ENCODE results near the gene MED26. TPM values are rescaled to one million over a fixed set of nuclear protein-coding genes. Genes with fewer than 3 reads are reported as not detected.
A peak's percentile ranks its signal among the peaks of the same experiment; 100 is the strongest.

MED26 gene
- polyA plus RNA-seq, 1 donor = 5.6 TPM

GRCh38 chr19:16591803-16592556 is 36.0 kb downstream of the MED26 start:
- no peak for DNase-seq

- no peak for DNase-seq
These were observed 36.9 kb downstream of the MED26 start for GRCh38 chr19:16590876-16591802.

- DNase-seq = no peak
These were observed 38.1 kb downstream of the MED26 start for GRCh38 chr19:16589917-16590316.

GRCh38 chr19:16588824-16589577 is 39.0 kb downstream of the MED26 start:
- DNase-seq = no peak

- DNase-seq = no peak
These were observed 39.9 kb downstream of the MED26 start for GRCh38 chr19:16587833-16588823.

- DNase-seq = no peak
These were observed 40.8 kb downstream of the MED26 start for GRCh38 chr19:16586991-16587832.

GRCh38 chr19:16586477-16586871 is 41.5 kb downstream of the MED26 start:
- DNase-seq = no peak

GRCh38 chr19:16585808-16586476 is 42.1 kb downstream of the MED26 start:
- no peak for DNase-seq

- no peak for DNase-seq
These were observed 42.8 kb downstream of the MED26 start for GRCh38 chr19:16585094-16585801.

- peak; percentile 62 for DNase-seq
These were observed 43.5 kb downstream of the MED26 start for GRCh38 chr19:16584248-16585093.

GRCh38 chr19:16582486-16583261 is 45.3 kb downstream of the MED26 start:
- DNase-seq = no peak

GRCh38 chr19:16581971-16582343 is 46.0 kb downstream of the MED26 start:
- DNase-seq = no peak

GRCh38 chr19:16581145-16581970 is 46.6 kb downstream of the MED26 start:
- no peak for DNase-seq

GRCh38 chr19:16579381-16579780 is 48.6 kb downstream of the MED26 start:
- no peak for DNase-seq

GRCh38 chr19:16577531-16577985 is 50.4 kb downstream of the MED26 start:
- DNase-seq = no peak

Measured in left kidney (tissue), 2 donors.